Heart left ventricle (tissue), 16 donors: Measurements from ENCODE around the gene SYNJ1. TPM values are rescaled to one million over a fixed set of nuclear protein-coding genes. Genes with fewer than 3 reads are reported as not detected.

Experiments used
- ATAC-seq, 4 donors: fragments of 200-7000 bp; cut with Tn5 transposase; one replicate each; pipeline ENCODE4 v1.9.1; 2020 to 2022; ENCODE audit warnings: moderate library complexity in 4 of 4, mild to moderate bottlenecking in 3 of 4, moderate number of reproducible peaks in 1 of 4
- DNase-seq, 5 donors: peaks; one replicate each; pipeline ENCODE4 v3.0.0-alpha.2; 2020
- H3K27ac ChIP-seq, 12 donors: fragments of 200-600 bp; sonication (generic) in 4 of 12; one replicate each; pipeline versions ENCODE4 v1.5.0 to v1.8.0; 2016 to 2022; ENCODE audit warnings: mild to moderate bottlenecking in 2 of 12
- H3K27me3 ChIP-seq, 9 donors: fragments of 200-600 bp; sonication (generic) in 2 of 9; one replicate each; pipeline versions ENCODE4 v1.5.1 to v1.8.0; 2016 to 2022; ENCODE audit warnings: mild to moderate bottlenecking in 3 of 9
- H3K36me3 ChIP-seq, 9 donors: fragments of 200-600 bp; sonication (generic) in 2 of 9; one replicate each; pipeline versions ENCODE4 v1.5.0 to v1.8.0; 2018 to 2022; ENCODE audit warnings: mild to moderate bottlenecking in 2 of 9
- H3K4me1 ChIP-seq, 12 donors: fragments of 200-600 bp; sonication (generic) in 4 of 12; one replicate each; pipeline versions ENCODE4 v1.5.0 to v1.8.0; 2016 to 2022; ENCODE audit warnings: mild to moderate bottlenecking in 3 of 12
- H3K4me3 ChIP-seq, 12 donors: fragments of 200-600 bp; sonication (generic) in 4 of 12; one replicate each; pipeline versions ENCODE4 v1.5.0 to v1.8.0; 2017 to 2022; ENCODE audit warnings: mild to moderate bottlenecking in 9 of 12, moderate library complexity in 4 of 12
- H3K9me3 ChIP-seq, 12 donors: fragments of 200-600 bp; sonication (generic) in 4 of 12; one replicate each; pipeline versions ENCODE4 v1.5.0 to v1.8.0; 2016 to 2022; ENCODE audit warnings: mild to moderate bottlenecking in 1 of 12
- CTCF ChIP-seq, 12 donors: fragments of 200-600 bp; sonication (generic) in 4 of 12; IDR thresholded peaks; one replicate each; pipeline versions ENCODE4 v1.5.0 to v1.8.0; 2018 to 2022; ENCODE audit warnings: antibody characterized with exemption in 12 of 12, mild to moderate bottlenecking in 5 of 12
- POLR2A ChIP-seq, 2 donors: fragments of 450-650 bp; IDR thresholded peaks; one replicate each; pipeline ENCODE4 v1.6.1; 2017; ENCODE audit warnings: antibody characterized with exemption in 2 of 2, mild to moderate bottlenecking in 2 of 2, moderate library complexity in 2 of 2
- WGBS, 4 donors: extraction: QIAGEN DNeasy Blood & Tissue Kit in 2 of 4; methylation state at CpG; one replicate each; pipeline versions ENCODE4 v1.1.5 to v1.1.7; 2013 to 2018; 5-methylcytosine and 5-hydroxymethylcytosine counted together
- intact Hi-C, 10 donors: fragments of 100-400 bp; cut with DNase I; formaldehyde crosslinking; loops; one replicate each; pipeline versions ENCODE4 v1.11.1 to v1.14.2; 2022
- polyA plus RNA-seq, 2 donors: library from polyadenylated mRNA; stranded (reverse); fragments of 200-250 nt; gene quantifications; one replicate each; pipeline ENCODE4 v1.2.3, GENCODE V29; 2013
- total RNA-seq, 9 donors: library from RNA; depleted of rRNA in 2 of 9; stranded (reverse); fragments of >200 nt in 2 of 9; fragmentation: NEBNext Ultra II Directional in 3 of 9; extraction: Animal tissue kit (Norgen Biotek cat#: 25700) in 3 of 9; gene quantifications; one replicate each; pipeline versions ENCODE4 v1.1.0 to v1.2.4, GENCODE V29; 2016 to 2023
- donor health status: ischemic (EF 13 %, LVEDD 7.1; RV severe dilation, severe dysfunction).
- donor health status: healthy with polysubstance abuse.
- donor health status: DM: no; HTN: yes; CAD: no.
- donor health status: DM: no; HTN: no; CAD: no.
- donor health status: ischemic (EF 25% LVEDD 6.9; RV normal size, moderate dysfunction).
- donor health status: ischemic (EF 25% LVEDD 5.7; RV mildly dilated, moderate dysfunction).
- donor health status: healthy.
- donor health status: DM: yes; HTN: yes; CAD: no.
- donor health status: ischemic (EF 35%, LVEDD 5.7; RV mildly dilated, moderate dysfunction).
- donor health status: nonischemic (EF 11% LVEDD 7.7; RV severe dilation, severe dysfunction).
- donor health status: DM: yes; HTN: yes; CAD: no.
- donor health status: PGD.
- donor health status: ischemic (EF 29% LVEDD 5.4; RV normal size, mild dysfunction).
- donor health status: nonischemic (EF 23%, LVEDD 6.1; RV moderate dilation, normal function).

Gene SYNJ1
- total and polyA plus RNA-seq, 11 donors, result 4.1 to 17.4 (median 10.3) TPM

- ATAC-seq (no peak), DNase-seq (no peak)
- Histone ChIP-seq H3K36me3 (peaks cover 0 to 35% (median 26%) of the 10 kb centered on the region in 9 donors), H3K9me3 (no peaks in the 10 kb centered on the region), H3K27me3 (no peaks in the 10 kb centered on the region), H3K4me1 (no peaks in the 10 kb centered on the region), H3K4me3 (no peak overlapping the region), H3K27ac (no peak overlapping the region)
- TF ChIP-seq POLR2A (IDR thresholded peaks at IDR 0.05) (no peak), CTCF (IDR thresholded peaks at IDR 0.05) (no peak)
- 79 to 96% (median 90%) methylated on average over 11 of the region's 11 CpGs for WGBS, 4 donors
- intact Hi-C loops, result loop anchor here in 3 of 10 donors (5.0 to 10.0 kb wide), 2 partner anchors 193 to 731 kb away; no protein-coding TSS in a partner anchor
These were observed 132.4 kb downstream of the SYNJ1 start for GRCh38 chr21:32595431-32595830.

- Histone ChIP-seq H3K27me3 (no peaks in the 10 kb centered on the region), H3K4me3 (no peak overlapping the region), H3K36me3 (peaks cover 0 to 18% (median 11%) of the 10 kb centered on the region in 9 donors), H3K27ac (no peak overlapping the region), H3K4me1 (no peaks in the 10 kb centered on the region), H3K9me3 (no peaks in the 10 kb centered on the region)
- 75 to 86% (median 84%) methylated on average over 6 to 8 of the region's 8 CpGs for WGBS, 4 donors
- no peak for TF ChIP-seq CTCF (IDR thresholded peaks at IDR 0.05)
- TF ChIP-seq POLR2A (IDR thresholded peaks at IDR 0.05), result no peak
- no peak for ATAC-seq
- no peak for DNase-seq
- intact Hi-C loops, result loop anchor here in 1 of 10 donors (10.0 kb wide), 1 partner anchor 729 kb away; no protein-coding TSS in a partner anchor
These were observed 134.1 kb downstream of the SYNJ1 start for GRCh38 chr21:32593690-32594089.

GRCh38 chr21:32592929-32593502 is 134.8 kb downstream of the SYNJ1 start:
- DNase-seq, result no peak
- WGBS, 4 donors, result 67 to 73% (median 68%) methylated on average over 10 of the region's 10 CpGs

More at GRCh38 chr21:32592929-32593502, 134.8 kb downstream of the SYNJ1 start:
- Histone ChIP-seq H3K36me3 (peaks cover 0 to 12% (median 7%) of the 10 kb centered on the region in 9 donors), H3K9me3 (no peaks in the 10 kb centered on the region), H3K4me3 (no peak overlapping the region), H3K4me1 (no peaks in the 10 kb centered on the region), H3K27ac (no peak overlapping the region), H3K27me3 (no peaks in the 10 kb centered on the region)
- no peak for TF ChIP-seq CTCF (IDR thresholded peaks at IDR 0.05)
- no peak for TF ChIP-seq POLR2A (IDR thresholded peaks at IDR 0.05)
- intact Hi-C loops, result loop anchor here in 1 of 10 donors (10.0 kb wide), 1 partner anchor 728 kb away; no protein-coding TSS in a partner anchor
- no peak for ATAC-seq
